Activated T-cell treated with anti-CD3 and anti-CD28 coated beads, Interleukin-2, amount 50 U/mL, for 24 hours (primary cell): ENCODE measurements around the gene PCP4.

Experiments used
- DNase-seq: peaks from one replicate; pipeline ENCODE4 v3.0.0-alpha.2; 2020
- H3K27ac Mint-ChIP-seq: 2 replicates; pipeline ENCODE4 v1.8.0; 2020; ENCODE audit warnings: mild to moderate bottlenecking, mixed read lengths
- H3K27me3 Mint-ChIP-seq: 2 replicates; pipeline ENCODE4 v1.8.0; 2020; ENCODE audit warnings: mixed read lengths
- H3K36me3 Mint-ChIP-seq: 2 replicates; pipeline ENCODE4 v1.8.0; 2020; ENCODE audit warnings: low read depth, mixed read lengths
- H3K4me1 Mint-ChIP-seq: 2 replicates; pipeline ENCODE4 v1.8.0; 2020; ENCODE audit warnings: low read depth, mixed read lengths
- H3K4me3 Mint-ChIP-seq: 2 replicates; pipeline ENCODE4 v1.8.0; 2020; ENCODE audit warnings: mild to moderate bottlenecking, moderate library complexity, mixed read lengths
- H3K9me3 Mint-ChIP-seq: 2 replicates; pipeline ENCODE4 v1.8.0; 2020; ENCODE audit warnings: mixed read lengths

Gene PCP4

DNA sequence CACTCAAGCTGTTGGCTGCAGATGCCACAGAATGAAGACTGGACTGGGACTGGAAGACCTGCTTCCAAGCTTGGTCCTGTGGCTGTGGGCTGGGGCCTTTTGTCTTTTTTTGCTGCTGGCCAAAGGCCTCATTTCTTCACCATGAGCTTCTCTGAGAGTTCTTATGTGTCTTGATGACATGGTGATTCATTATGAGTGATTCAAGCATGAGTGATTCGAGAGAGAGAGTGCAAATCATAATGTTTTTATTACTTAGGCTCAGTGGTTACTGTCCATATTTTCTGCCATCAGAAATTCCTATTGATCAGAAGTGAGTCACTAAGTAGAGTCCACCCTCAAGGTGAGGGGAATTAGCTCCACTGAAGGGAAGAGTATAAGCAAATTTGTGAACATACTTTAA is 94.0 kb downstream of the PCP4 start:
- Mint-ChIP-seq H3K27me3 (no peaks in the 10 kb centered on the region), H3K27ac (no peak overlapping the region), H3K4me1 (no peaks in the 10 kb centered on the region), H3K36me3 (no peaks in the 10 kb centered on the region), H3K4me3 (no peak overlapping the region), H3K9me3 (peaks cover 13% of the 10 kb centered on the region)
- no peak for DNase-seq

DNA sequence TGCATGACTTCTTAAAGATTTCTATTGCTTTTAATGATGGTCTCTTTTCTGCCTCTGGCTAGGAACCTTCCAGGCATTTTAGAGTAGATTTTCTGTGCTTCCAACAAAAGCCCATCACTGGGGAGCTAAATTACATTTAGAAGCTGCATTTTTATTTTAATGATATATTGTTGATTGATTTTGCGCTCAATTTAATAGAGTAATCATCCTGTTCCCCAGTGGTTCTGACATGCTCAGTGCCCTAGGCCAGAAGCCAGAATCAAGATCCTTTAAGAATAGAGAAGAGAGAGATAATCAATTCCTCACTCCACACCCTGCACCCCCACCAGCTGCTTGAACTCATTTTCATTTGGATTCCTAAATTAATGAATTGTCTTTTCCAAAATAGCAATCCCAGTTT is 97.8 kb downstream of the PCP4 start:
- no peaks in the 10 kb centered on the region for H3K27me3 Mint-ChIP-seq
- peaks cover 15% of the 10 kb centered on the region for H3K9me3 Mint-ChIP-seq
- H3K4me3 Mint-ChIP-seq: no peak overlapping the region
- DNase-seq: no peak
- H3K27ac Mint-ChIP-seq: no peak overlapping the region
- no peaks in the 10 kb centered on the region for H3K4me1 Mint-ChIP-seq
- no peaks in the 10 kb centered on the region for H3K36me3 Mint-ChIP-seq

DNA sequence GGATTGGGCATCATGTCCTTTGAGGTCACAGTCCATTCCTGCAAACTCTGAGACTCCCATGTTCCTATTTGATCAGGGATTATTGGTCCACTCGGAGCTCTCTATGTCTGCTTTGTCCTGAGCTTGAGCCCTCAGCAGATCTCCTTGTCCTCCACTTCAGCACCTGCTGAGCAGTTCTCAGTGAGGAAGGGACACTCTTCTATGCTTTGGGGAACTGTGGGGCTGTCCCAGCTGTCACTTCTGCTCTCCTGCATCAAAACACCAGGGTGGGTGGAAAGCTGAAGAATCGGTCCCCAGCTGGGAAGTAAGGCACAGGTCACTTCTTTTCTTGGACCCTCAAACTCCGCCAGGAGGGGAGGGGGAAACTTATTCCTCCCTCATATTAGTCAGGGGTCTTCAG is 99.5 kb downstream of the PCP4 start:
- H3K4me1 Mint-ChIP-seq: no peaks in the 10 kb centered on the region
- no peak for DNase-seq
- H3K4me3 Mint-ChIP-seq: no peak overlapping the region
- H3K27me3 Mint-ChIP-seq: no peaks in the 10 kb centered on the region
- no peak overlapping the region for H3K27ac Mint-ChIP-seq
- H3K9me3 Mint-ChIP-seq: peaks cover 8% of the 10 kb centered on the region
- H3K36me3 Mint-ChIP-seq: no peaks in the 10 kb centered on the region

DNA sequence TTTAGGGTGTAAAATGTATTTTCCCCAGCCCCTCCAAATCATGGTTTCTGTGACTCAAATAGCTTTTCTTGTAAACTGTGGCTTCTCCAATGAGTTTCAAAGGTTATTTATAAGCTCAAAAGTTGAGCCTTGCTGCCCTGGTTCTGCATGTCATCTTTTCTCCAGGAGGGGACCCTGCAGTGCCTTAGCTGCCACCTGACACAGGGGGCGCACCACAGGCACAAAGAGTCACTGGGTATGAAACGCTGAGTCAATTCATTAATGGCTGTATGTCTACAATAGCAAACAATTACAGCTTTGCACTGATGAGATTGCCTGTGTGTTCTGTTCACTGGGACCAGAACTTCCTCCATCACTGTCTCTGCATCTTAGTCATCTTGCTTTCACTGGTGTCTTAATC is 100.8 kb downstream of the PCP4 start:
- Mint-ChIP-seq H3K4me3 (no peak overlapping the region), H3K27me3 (no peaks in the 10 kb centered on the region), H3K4me1 (no peaks in the 10 kb centered on the region), H3K9me3 (peaks cover 8% of the 10 kb centered on the region), H3K27ac (no peak overlapping the region), H3K36me3 (no peaks in the 10 kb centered on the region)
- DNase-seq: no peak

DNA sequence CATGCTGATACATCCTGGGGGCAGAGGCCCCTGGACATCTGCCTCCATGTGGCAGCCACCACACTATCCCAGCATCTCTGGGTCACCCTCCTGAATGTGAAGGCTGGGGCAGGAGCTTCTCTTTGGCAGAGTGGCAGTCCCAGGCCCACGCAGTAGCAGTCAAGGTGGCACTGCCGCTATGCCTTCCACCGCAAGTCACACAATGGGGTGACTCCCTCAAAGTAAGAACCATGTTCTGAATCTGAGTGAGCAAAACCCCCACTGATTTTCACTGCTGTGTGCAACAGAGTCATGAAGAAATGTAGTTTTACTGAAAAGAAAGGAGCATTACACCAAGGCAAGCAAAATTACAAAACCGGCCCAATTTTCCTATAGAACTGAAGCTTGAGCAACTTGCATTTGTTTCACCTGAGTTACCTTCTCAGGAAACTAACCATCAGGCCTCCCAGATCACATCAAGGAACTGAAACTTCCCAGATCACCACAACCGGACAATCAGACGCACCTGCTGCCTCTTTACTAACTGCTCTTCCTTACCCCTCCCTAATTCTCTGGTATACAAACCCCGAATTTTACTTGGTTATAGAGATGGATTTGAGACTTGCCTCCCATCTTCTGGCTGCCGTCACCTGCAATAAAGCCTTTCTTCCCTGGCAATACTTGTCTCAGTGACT is 102.6 kb downstream of the PCP4 start:
- Mint-ChIP-seq H3K27me3 (no peaks in the 10 kb centered on the region), H3K9me3 (peaks cover 8% of the 10 kb centered on the region), H3K4me3 (no peak overlapping the region), H3K36me3 (no peaks in the 10 kb centered on the region), H3K27ac (no peak overlapping the region), H3K4me1 (no peaks in the 10 kb centered on the region)
- no peak for DNase-seq

DNA sequence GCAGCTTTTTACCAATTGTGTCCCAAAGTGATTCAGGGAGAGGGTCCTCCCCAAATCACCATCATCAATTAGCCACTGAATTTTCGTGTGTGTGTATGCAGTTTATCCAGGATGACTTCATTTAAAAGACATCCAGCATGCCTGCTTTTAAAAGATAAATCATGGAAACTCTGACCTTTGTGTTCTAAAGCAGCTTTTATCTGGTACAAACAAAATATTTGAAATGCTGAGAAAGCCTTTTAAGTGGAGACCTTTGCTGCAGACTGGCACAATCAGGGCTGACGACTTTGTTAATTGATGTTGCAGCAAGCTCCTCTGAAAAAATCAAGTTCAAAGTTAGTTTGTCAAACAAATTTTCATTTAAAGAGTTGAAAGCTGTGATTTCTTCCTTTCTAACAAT is 104.7 kb downstream of the PCP4 start:
- H3K27ac Mint-ChIP-seq: no peak overlapping the region

DNA sequence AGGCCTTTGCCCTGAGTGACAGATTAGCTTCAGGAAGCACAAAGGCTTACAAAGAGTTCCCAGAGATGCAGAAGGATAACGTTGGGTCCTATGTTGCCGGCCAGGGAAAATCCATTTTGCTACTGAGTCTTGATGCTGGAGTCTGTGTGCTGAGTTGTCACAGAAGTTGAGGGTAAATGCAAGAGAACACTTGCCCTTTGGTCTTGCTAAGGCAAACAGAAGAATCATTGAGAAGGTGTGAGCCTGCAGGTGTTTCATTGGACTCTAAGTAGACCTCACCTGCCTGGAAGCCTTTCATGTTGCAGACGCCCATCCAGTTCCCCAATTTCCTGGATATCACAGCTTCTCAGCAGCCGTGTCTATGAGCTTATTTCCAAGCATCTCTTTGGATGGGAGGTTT is 105.2 kb downstream of the PCP4 start:
- Mint-ChIP-seq H3K27ac (no peak overlapping the region), H3K9me3 (peaks cover 8% of the 10 kb centered on the region), H3K27me3 (peaks cover 5% of the 10 kb centered on the region), H3K4me3 (no peak overlapping the region), H3K4me1 (no peaks in the 10 kb centered on the region), H3K36me3 (no peaks in the 10 kb centered on the region)
- DNase-seq: no peak

More for the DNA sequence above, 104.7 kb downstream of the PCP4 start:
- H3K4me3 Mint-ChIP-seq: no peak overlapping the region
- peaks cover 8% of the 10 kb centered on the region for H3K9me3 Mint-ChIP-seq
- H3K4me1 Mint-ChIP-seq: no peaks in the 10 kb centered on the region
- no peaks in the 10 kb centered on the region for H3K36me3 Mint-ChIP-seq
- H3K27me3 Mint-ChIP-seq: peaks cover 5% of the 10 kb centered on the region
- DNase-seq: no peak

DNA sequence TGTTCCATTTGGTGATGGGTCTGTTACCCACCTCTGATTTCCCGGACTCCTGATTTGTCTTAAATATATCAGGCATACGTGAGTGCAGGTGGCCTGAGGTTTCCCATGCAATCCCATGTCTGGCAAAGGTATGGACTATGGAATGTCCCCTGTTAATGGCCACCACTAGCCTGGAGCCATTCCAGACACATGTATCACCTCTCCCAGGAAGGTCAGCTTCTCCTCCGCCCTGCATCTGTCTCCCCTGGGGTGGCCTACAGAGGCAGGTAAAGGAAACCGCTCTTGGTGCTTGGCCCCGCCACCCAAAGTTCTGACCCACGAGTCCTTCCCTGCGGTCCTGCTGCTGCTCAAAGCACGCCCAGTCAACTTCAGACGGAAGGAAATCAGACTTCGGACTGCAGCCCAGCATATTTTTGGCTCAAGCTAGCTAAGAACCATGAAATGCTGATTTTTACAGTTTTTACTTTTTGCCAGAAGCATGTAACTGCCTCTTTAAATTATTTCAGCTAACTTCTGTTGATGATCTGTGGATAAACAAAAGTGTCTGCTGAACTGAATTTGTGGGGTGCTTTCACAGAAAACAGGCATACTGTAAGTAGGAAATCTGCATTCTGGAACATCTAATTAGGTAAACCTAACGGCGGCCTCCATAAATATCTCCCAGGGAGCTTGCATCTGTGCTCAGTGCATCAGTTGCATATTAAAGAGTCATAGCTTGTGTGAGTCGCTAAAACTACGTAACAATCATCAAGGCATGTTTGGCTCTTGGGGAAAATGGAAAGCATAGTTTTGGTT is 105.9 kb downstream of the PCP4 start:
- no peaks in the 10 kb centered on the region for H3K4me1 Mint-ChIP-seq
- H3K9me3 Mint-ChIP-seq: peaks cover 4% of the 10 kb centered on the region
- peaks cover 5% of the 10 kb centered on the region for H3K27me3 Mint-ChIP-seq
- no peak for DNase-seq
- H3K4me3 Mint-ChIP-seq: no peak overlapping the region
- H3K36me3 Mint-ChIP-seq: no peaks in the 10 kb centered on the region
- no peak overlapping the region for H3K27ac Mint-ChIP-seq

DNA sequence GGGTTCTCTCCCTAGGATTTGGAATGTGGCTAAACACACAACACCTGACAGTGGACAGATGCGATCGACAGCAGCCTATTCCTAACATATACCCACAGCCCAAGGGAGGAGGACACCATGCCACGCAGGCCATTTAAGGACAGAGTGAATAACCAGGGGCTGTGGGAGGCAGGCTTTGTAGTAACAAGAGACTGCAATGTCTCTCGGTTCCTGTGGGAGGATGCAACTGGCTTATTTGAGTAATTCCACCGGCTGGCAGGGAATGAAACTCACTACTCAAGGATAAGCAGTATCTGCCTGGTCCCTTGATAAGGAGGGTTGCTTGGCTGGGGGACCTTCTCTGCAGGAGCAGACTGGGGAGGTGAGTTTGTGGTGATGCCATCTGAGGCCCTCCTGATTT is 109.6 kb downstream of the PCP4 start:
- Mint-ChIP-seq H3K4me3 (no peak overlapping the region), H3K27me3 (peaks cover 5% of the 10 kb centered on the region), H3K4me1 (no peaks in the 10 kb centered on the region), H3K9me3 (no peaks in the 10 kb centered on the region), H3K36me3 (no peaks in the 10 kb centered on the region), H3K27ac (no peak overlapping the region)
- no peak for DNase-seq
